Ovary (tissue), 9 donors: Measurements from ENCODE around the gene SLC23A2. TPM values are rescaled to one million over a fixed set of nuclear protein-coding genes. Genes with fewer than 3 reads are reported as not detected.

Source experiments
- DNase-seq, 5 donors: peaks; one replicate each; pipeline ENCODE4 v3.0.0-alpha.2; 2019 to 2020
- H3K27ac ChIP-seq, 2 donors: fragments of 200-600 bp; one replicate each; pipeline versions ENCODE4 v1.5.1 to v1.8.0; 2019 to 2022
- H3K27me3 ChIP-seq: fragments of 200-600 bp; one replicate; pipeline ENCODE4 v1.8.0; 2022
- H3K36me3 ChIP-seq: fragments of 200-600 bp; sonication (generic); one replicate; pipeline ENCODE4 v1.5.1; 2019
- H3K4me1 ChIP-seq: one replicate; pipeline ENCODE4 v1.8.1; 2013; ENCODE audit warnings: mild to moderate bottlenecking, moderate library complexity; ENCODE audit not compliant: insufficient read depth
- H3K4me3 ChIP-seq: fragments of 200-600 bp; sonication (generic); one replicate; pipeline ENCODE4 v1.5.1; 2017
- H3K9me3 ChIP-seq, 2 donors: fragments of 200-600 bp in 1 of 2; sonication (generic) in 1 of 2; one replicate each; pipeline versions ENCODE4 v1.5.1 to v1.8.1; 2013 to 2019; ENCODE audit warnings: mild to moderate bottlenecking in 1 of 2, moderate library complexity in 1 of 2
- CTCF ChIP-seq, 3 donors: fragments of 450-650 bp in 2 of 3; fragments of 200-600 bp in 1 of 3; IDR thresholded peaks; one replicate each; pipeline versions ENCODE4 v1.5.1 to v1.8.0; 2016 to 2022; ENCODE audit warnings: antibody characterized with exemption in 3 of 3, mild to moderate bottlenecking in 1 of 3
- EP300 ChIP-seq: sonication (generic); formaldehyde crosslinking; IDR thresholded peaks from one replicate; pipeline ENCODE4 v1.6.1; 2017; ENCODE audit warnings: antibody characterized with exemption
- POLR2A ChIP-seq: fragments of 450-650 bp; IDR thresholded peaks from one replicate; pipeline ENCODE4 v1.6.1; 2017; ENCODE audit warnings: antibody characterized with exemption, mild to moderate bottlenecking, moderate library complexity
- WGBS, 3 donors: extraction: QIAGEN DNeasy Blood & Tissue Kit in 1 of 3; methylation state at CpG; one replicate each; pipeline versions ENCODE4 v1.1.5 to v1.1.7; 2013 to 2017; 5-methylcytosine and 5-hydroxymethylcytosine counted together
- intact Hi-C, 4 donors: fragments of 100-400 bp; cut with DNase I; formaldehyde crosslinking; loops; one replicate each; pipeline versions ENCODE4 v1.11.0 to v1.15.1; 2022 to 2023
- polyA plus RNA-seq, 2 donors: library from polyadenylated mRNA; stranded (reverse); fragments of 200-250 nt in 1 of 2; fragments of 350-450 nt in 1 of 2; fragmentation: Illumina TruSeq in 1 of 2; extraction: RNeasy Lipid Tissue Mini Kit (QIAGEN cat#74804) in 1 of 2; gene quantifications; one replicate each; pipeline ENCODE4 v1.2.3, GENCODE V29; 2013 to 2014
- total RNA-seq, 7 donors: library from RNA; depleted of rRNA in 2 of 7; stranded (reverse); fragments of >200 nt in 2 of 7; fragmentation: NEBNext Ultra II Directional in 3 of 7; extraction: Animal tissue kit (Norgen Biotek cat#: 25700) in 3 of 7; gene quantifications; one replicate each; pipeline versions ENCODE4 v1.1.0 to v1.2.4, GENCODE V29; 2016 to 2023
- donor health status: DM: no; HTN: no; CAD: no; lungs with moderate emphysema.
- donor health status: DM: no; HTN: no; CAD: no.
- donor health status: Bipolar disorder and iron deficiency.
- donor health status: DM: yes; HTN: yes; CAD: no.
- donor health status: DM: no; HTN: no; CAD: no.
- donor health status: DM: yes; HTN: yes; CAD: no.

The SLC23A2 gene
- total and polyA plus RNA-seq, 9 donors = 28.7 to 95.6 (median 61.0) TPM

GRCh38 chr20:4919047-4919704, 82.1 kb downstream of the SLC23A2 start:
- Histone ChIP-seq H3K36me3 (no peaks in the 10 kb centered on the region), H3K4me1 (peaks cover 27% of the 10 kb centered on the region), H3K27ac (no peak overlapping the region), H3K4me3 (no peak overlapping the region), H3K9me3 (no peaks in the 10 kb centered on the region), H3K27me3 (no peaks in the 10 kb centered on the region)
- WGBS, 3 donors = 57 to 71% (median 67%) methylated on average over 9 of the region's 9 CpGs
- no peak for DNase-seq
- no peak for TF ChIP-seq CTCF (IDR thresholded peaks at IDR 0.05)
- no peak for TF ChIP-seq POLR2A
- no peak for TF ChIP-seq EP300
- intact Hi-C loops = no loop called here

- H3K27me3 ChIP-seq = no peaks in the 10 kb centered on the region
- no peak overlapping the region for H3K27ac ChIP-seq
- no peak for TF ChIP-seq POLR2A
- no peak for TF ChIP-seq CTCF (IDR thresholded peaks at IDR 0.05)
- no peak for TF ChIP-seq EP300
- H3K9me3 ChIP-seq = no peaks in the 10 kb centered on the region
- no peaks in the 10 kb centered on the region for H3K36me3 ChIP-seq
- WGBS, 3 donors = 71 to 83% (median 74%) methylated on average over 6 of the region's 6 CpGs
- H3K4me1 ChIP-seq = peaks cover 27% of the 10 kb centered on the region
- DNase-seq = no peak
- intact Hi-C loops = no loop called here
- no peak overlapping the region for H3K4me3 ChIP-seq
These were observed 82.8 kb downstream of the SLC23A2 start for GRCh38 chr20:4918473-4918872.

GRCh38 chr20:4916971-4917881, 84.1 kb downstream of the SLC23A2 start:
- Histone ChIP-seq H3K4me3 (no peak overlapping the region), H3K9me3 (no peaks in the 10 kb centered on the region), H3K4me1 (peaks cover 24% of the 10 kb centered on the region), H3K27me3 (no peaks in the 10 kb centered on the region), H3K27ac (peak overlapping the region in 1 of 2 donors; percentile 13), H3K36me3 (no peaks in the 10 kb centered on the region)
- no peak for DNase-seq
- 29 to 44% (median 35%) methylated on average over 8 of the region's 8 CpGs for WGBS, 3 donors
- intact Hi-C loops = no loop called here
- TF ChIP-seq POLR2A (no peak), EP300 (no peak), CTCF (IDR thresholded peaks at IDR 0.05) (no peak)

GRCh38 chr20:4913147-4913546, 88.2 kb downstream of the SLC23A2 start:
- Histone ChIP-seq H3K4me1 (peaks cover 8% of the 10 kb centered on the region), H3K27me3 (no peaks in the 10 kb centered on the region), H3K36me3 (no peaks in the 10 kb centered on the region), H3K4me3 (no peak overlapping the region), H3K9me3 (no peaks in the 10 kb centered on the region), H3K27ac (no peak overlapping the region)
- DNase-seq = no peak
- intact Hi-C loops = no loop called here
- 95 to 96% (median 96%) methylated on average over 7 of the region's 7 CpGs for WGBS, 3 donors
- TF ChIP-seq EP300 = no peak
- TF ChIP-seq POLR2A = no peak
